H1 (cell line): Measurements from ENCODE around the gene SMTNL1.

Experiments
- ATF2 ChIP-seq: IDR thresholded peaks from 2 replicates; pipeline ENCODE4 v1.6.1; 2012; ENCODE audit warnings: low read length, inconsistent platforms
- POLR2AphosphoS5 ChIP-seq: IDR thresholded peaks from 2 replicates; pipeline ENCODE4 v1.6.1; 2011; ENCODE audit warnings: low read depth, low read length
- SIRT6 ChIP-seq: IDR thresholded peaks from one replicate; pipeline ENCODE4 v1.7.1; 2012; ENCODE audit warnings: low read length, inconsistent platforms

DNA sequence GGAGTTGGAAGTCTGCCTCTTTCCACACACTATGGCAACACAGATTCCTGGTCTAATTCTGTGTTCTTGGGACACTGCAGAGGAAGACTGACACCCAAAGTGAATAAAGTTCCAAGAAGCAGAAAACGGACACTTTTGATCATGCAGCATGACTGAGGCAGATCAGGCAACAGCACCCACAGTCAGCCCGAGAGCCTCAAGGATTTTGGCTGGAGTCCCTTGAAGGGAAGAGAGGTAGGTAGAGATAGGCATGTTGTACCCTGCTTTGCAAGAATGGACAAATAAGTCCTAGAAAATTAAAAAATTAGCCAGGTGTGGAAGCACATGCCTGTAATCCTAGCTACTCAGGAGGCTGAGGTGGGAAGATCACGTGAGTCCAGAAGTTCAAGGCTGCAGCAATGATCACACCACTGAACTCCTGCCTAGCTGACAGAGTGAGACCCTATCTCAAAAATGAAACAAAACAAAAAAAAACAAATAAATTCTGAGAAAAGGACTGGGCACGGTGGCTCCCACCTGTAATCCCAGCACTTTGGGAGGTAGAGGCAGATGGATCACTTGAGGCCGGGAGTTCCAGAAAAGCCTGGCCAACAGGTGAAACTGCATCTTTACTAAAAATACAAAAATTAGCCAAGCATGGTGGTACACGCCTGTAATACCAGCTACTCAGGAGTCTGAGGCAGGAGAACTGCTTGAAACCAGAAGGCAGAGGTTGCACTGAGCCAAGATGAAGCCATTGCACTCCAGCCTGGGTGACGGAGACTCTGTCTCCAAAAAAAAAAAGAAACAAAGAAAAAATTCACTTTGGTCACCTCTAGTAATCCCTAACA, 28.8 kb upstream of the SMTNL1 start:
- TF ChIP-seq SIRT6 (no peak), POLR2AphosphoS5 (no peak), ATF2 (no peak)
